Naive thymus-derived CD8-positive, alpha-beta T cell (primary cell): Measurements from ENCODE around the gene TOR1A. TPM values are rescaled to one million over a fixed set of nuclear protein-coding genes. Genes with fewer than 3 reads are reported as not detected.

ENCODE experiments used
- ATAC-seq, 2 donors: fragments of 150-1000 bp; cut with Tn5 transposase in 1 of 2; sonication (Bioruptor Pico), chemical (Tn5 transposase) in 1 of 2; 1 replicate in 1 of 2; 2 replicates in 1 of 2; pipeline ENCODE4 v1.10.0; 2021; ENCODE audit warnings: mild to moderate bottlenecking in 2 of 2, moderate library complexity in 2 of 2
- POLR2A ChIA-PET: fragments of 350-600 bp; sonication (Branson Sonifier 250); formaldehyde crosslinking; loops from one replicate; lab custom pipeline; 2021; ENCODE audit warnings: antibody characterized with exemption; lab: Charles Lee
- DNase-seq, 10 donors: peaks; one replicate each; pipeline versions ENCODE4 v3.0.0 to v3.0.0-alpha.2; 2020 to 2022
- H3K27ac Mint-ChIP-seq, 10 donors: one replicate each; pipeline ENCODE4 v1.8.0; 2020 to 2022; ENCODE audit warnings: mild to moderate bottlenecking in 10 of 10, mixed read lengths in 10 of 10, moderate library complexity in 4 of 10, inconsistent platforms in 1 of 10
- H3K27me3 Mint-ChIP-seq, 5 donors: one replicate each; pipeline ENCODE4 v1.8.0; 2021 to 2022; ENCODE audit warnings: mixed read lengths in 5 of 5
- H3K36me3 Mint-ChIP-seq, 3 donors: one replicate each; pipeline ENCODE4 v1.8.0; 2020 to 2022; ENCODE audit warnings: mixed read lengths in 3 of 3, mild to moderate bottlenecking in 2 of 3, inconsistent platforms in 1 of 3
- H3K4me1 Mint-ChIP-seq, 4 donors: one replicate each; pipeline ENCODE4 v1.8.0; 2021 to 2022; ENCODE audit warnings: mixed read lengths in 4 of 4
- H3K4me3 Mint-ChIP-seq, 10 donors: one replicate each; pipeline ENCODE4 v1.8.0; 2020 to 2022; ENCODE audit warnings: mild to moderate bottlenecking in 10 of 10, mixed read lengths in 10 of 10, moderate library complexity in 6 of 10, inconsistent platforms in 1 of 10
- H3K9me3 Mint-ChIP-seq, 9 donors: one replicate each; pipeline ENCODE4 v1.8.0; 2020 to 2022; ENCODE audit warnings: mixed read lengths in 9 of 9, mild to moderate bottlenecking in 3 of 9, inconsistent platforms in 1 of 9, moderate library complexity in 1 of 9
- polyA plus RNA-seq, 3 donors: library from polyadenylated mRNA; unstranded; fragments of 300-500 nt; fragmentation: Illumina TruSeq; gene quantifications; one replicate each; pipeline ENCODE4 v1.2.3, GENCODE V29; 2021
- total RNA-seq, 8 experiments: library from RNA in 2 of 8; stranded (reverse) in 2 of 8; gene quantifications; one replicate each; pipeline ENCODE4 v1.2.3 and lab custom pipeline; 2021 to 2026

TOR1A gene
- total RNA-seq (10 to 100 TPM; 33.4 to 34.3 TPM), polyA plus RNA-seq (10 to 100 TPM; 42.6 to 55.0 (median 47.1) TPM), total RNA-seq (lab: John Stamatoyannopoulos, UW) (11.3 to 51.6 (median 38.6) reads per million in 6 experiments)

- peak; percentile 91 to 96 for ATAC-seq
- H3K36me3 Mint-ChIP-seq = peaks cover 0 to 57% (median 6%) of the 10 kb centered on the region in 3 donors
- POLR2A ChIA-PET = interaction anchor here (0.6 to 5.3 kb wide), 11 partner anchors 11 to 1340 kb away, joined by 3 to 42 read pairs (median 4); partner anchors contain the start of genes C9orf78 and USP20
- H3K4me1 Mint-ChIP-seq = peaks cover 8 to 29% (median 14%) of the 10 kb centered on the region in 4 donors
- H3K27ac Mint-ChIP-seq = peak within 1 kb of the TSS; percentile 80 to 95 (median 89)
- DNase-seq = peak; percentile 80 to 94 (median 89)
- H3K9me3 Mint-ChIP-seq = no peaks in the 10 kb centered on the region
- H3K27me3 Mint-ChIP-seq = no peaks in the 10 kb centered on the region
- H3K4me3 Mint-ChIP-seq = peak within 1 kb of the TSS; percentile 80 to 93 (median 88)
These were observed at the start of gene TOR1A for GRCh38 chr9:129823935-129824601. Gene TOR1A, minus strand, starts transcription at chr9:129824136. Its CDS starts 51 bp downstream, at chr9:129824085.

- no peak for ATAC-seq
- H3K4me3 Mint-ChIP-seq = peak overlapping the region in 6 of 10 donors; percentile 15 to 74 (median 56)
These were observed 47.1 kb upstream of the TOR1A start for GRCh38 chr9:129871046-129871445.

GRCh38 chr9:129869585-129870501 is 45.9 kb upstream of the TOR1A start:
- Mint-ChIP-seq H3K9me3 (no peaks in the 10 kb centered on the region), H3K27me3 (no peaks in the 10 kb centered on the region), H3K27ac (peak overlapping the region; percentile 85 to 96 (median 94)), H3K4me1 (peaks cover 31 to 88% (median 77%) of the 10 kb centered on the region in 4 donors), H3K36me3 (peaks cover 0 to 38% (median 16%) of the 10 kb centered on the region in 3 donors), H3K4me3 (peak overlapping the region; percentile 7 to 79 (median 64))
- no peak for ATAC-seq
- POLR2A ChIA-PET = interaction anchor here (0.5 to 11.9 kb wide), 14 partner anchors 10 to 1953 kb away, joined by 3 to 253 read pairs (median 4); partner anchors contain the start of genes C9orf78, FNBP1, ST6GALNAC4 and TOR1A
- DNase-seq = no peak

More at GRCh38 chr9:129871046-129871445, 47.1 kb upstream of the TOR1A start:
- peak overlapping the region; percentile 60 to 96 (median 94) for H3K27ac Mint-ChIP-seq
- H3K9me3 Mint-ChIP-seq = no peaks in the 10 kb centered on the region
- DNase-seq = no peak
- POLR2A ChIA-PET = interaction anchor here (0.7 to 11.9 kb wide), 4 partner anchors 9 to 36 kb away, joined by 3 to 253 read pairs (median 97); partner anchors contain the start of genes C9orf78 and USP20
- H3K36me3 Mint-ChIP-seq = peaks cover 0 to 42% (median 15%) of the 10 kb centered on the region in 3 donors
- H3K4me1 Mint-ChIP-seq = peaks cover 29 to 78% (median 67%) of the 10 kb centered on the region in 4 donors
- no peaks in the 10 kb centered on the region for H3K27me3 Mint-ChIP-seq

GRCh38 chr9:129868872-129869486 is 45.0 kb upstream of the TOR1A start:
- Mint-ChIP-seq H3K4me3 (peak overlapping the region; percentile 19 to 79 (median 64)), H3K27me3 (no peaks in the 10 kb centered on the region), H3K36me3 (peaks cover 0 to 35% (median 10%) of the 10 kb centered on the region in 3 donors), H3K27ac (peak overlapping the region; percentile 85 to 96 (median 94)), H3K4me1 (peaks cover 32 to 87% (median 78%) of the 10 kb centered on the region in 4 donors), H3K9me3 (no peaks in the 10 kb centered on the region)
- POLR2A ChIA-PET = interaction anchor here (0.6 to 11.9 kb wide), 12 partner anchors 11 to 184 kb away, joined by 3 to 253 read pairs (median 5); partner anchors contain the start of genes C9orf78, FNBP1, TOR1A and USP20
- ATAC-seq (peak; percentile 83 to 90), DNase-seq (peak; percentile 72 to 96 (median 94))

- Mint-ChIP-seq H3K36me3 (peaks cover 0 to 35% (median 12%) of the 10 kb centered on the region in 3 donors), H3K27ac (peak overlapping the region; percentile 93 to 97 (median 96)), H3K27me3 (no peaks in the 10 kb centered on the region), H3K9me3 (no peaks in the 10 kb centered on the region), H3K4me3 (peak overlapping the region; percentile 47 to 85 (median 76)), H3K4me1 (peaks cover 33 to 90% (median 80%) of the 10 kb centered on the region in 4 donors)
- ATAC-seq (no peak), DNase-seq (no peak)
- POLR2A ChIA-PET = interaction anchor here (0.6 to 11.9 kb wide), 11 partner anchors 11 to 189 kb away, joined by 3 to 253 read pairs (median 5); partner anchors contain the start of genes C9orf78, FNBP1, TOR1A and USP20
These were observed 44.3 kb upstream of the TOR1A start for GRCh38 chr9:129868023-129868871.

GRCh38 chr9:129867136-129868022 is 43.4 kb upstream of the TOR1A start:
- H3K4me3 Mint-ChIP-seq = peak overlapping the region; percentile 47 to 85 (median 74)
- POLR2A ChIA-PET = interaction anchor here (0.9 to 11.9 kb wide), 7 partner anchors 12 to 175 kb away, joined by 3 to 253 read pairs (median 17); partner anchors contain the start of genes C9orf78, FNBP1 and USP20
- peaks cover 0 to 37% (median 16%) of the 10 kb centered on the region in 3 donors for H3K36me3 Mint-ChIP-seq
- no peak for ATAC-seq
- no peaks in the 10 kb centered on the region for H3K9me3 Mint-ChIP-seq
- DNase-seq = peak in 3 of 10 donors; percentile 25 to 34 (median 32)
- H3K27ac Mint-ChIP-seq = peak overlapping the region; percentile 86 to 97 (median 92)
- H3K27me3 Mint-ChIP-seq = no peaks in the 10 kb centered on the region
- peaks cover 34 to 91% (median 86%) of the 10 kb centered on the region in 4 donors for H3K4me1 Mint-ChIP-seq

GRCh38 chr9:129866394-129867135 is 42.6 kb upstream of the TOR1A start:
- POLR2A ChIA-PET = interaction anchor here (0.9 to 11.9 kb wide), 7 partner anchors 13 to 176 kb away, joined by 3 to 253 read pairs (median 7); partner anchors contain the start of genes C9orf78, FNBP1 and USP20
- Mint-ChIP-seq H3K36me3 (peaks cover 0 to 38% (median 20%) of the 10 kb centered on the region in 3 donors), H3K4me1 (peaks cover 34 to 91% (median 87%) of the 10 kb centered on the region in 4 donors), H3K27me3 (no peaks in the 10 kb centered on the region), H3K9me3 (no peaks in the 10 kb centered on the region), H3K4me3 (peak overlapping the region; percentile 51 to 85 (median 74)), H3K27ac (peak overlapping the region; percentile 86 to 97 (median 92))
- DNase-seq (peak in 8 of 10 donors; percentile 62 to 84 (median 73)), ATAC-seq (peak; percentile 51 to 52)

- Mint-ChIP-seq H3K9me3 (no peaks in the 10 kb centered on the region), H3K36me3 (peaks cover 0 to 41% (median 18%) of the 10 kb centered on the region in 3 donors), H3K27ac (peak overlapping the region; percentile 86 to 97 (median 92)), H3K4me1 (peaks cover 32 to 91% (median 87%) of the 10 kb centered on the region in 4 donors), H3K4me3 (peak overlapping the region; percentile 51 to 85 (median 74)), H3K27me3 (no peaks in the 10 kb centered on the region)
- DNase-seq (no peak), ATAC-seq (no peak)
- POLR2A ChIA-PET = interaction anchor here (0.9 to 11.9 kb wide), 8 partner anchors 12 to 176 kb away, joined by 3 to 253 read pairs (median 6); partner anchors contain the start of genes C9orf78, FNBP1 and USP20
These were observed 41.9 kb upstream of the TOR1A start for GRCh38 chr9:129865668-129866320.
